AG04449 (cell line): ENCODE measurements around the gene FRMD4A.

Experiments used
- CTCF ChIA-PET: fragments of 350-600 bp; formaldehyde crosslinking; extraction: SDS; loops from one replicate; lab custom pipeline; 2021; ENCODE audit warnings: antibody characterized with exemption; lab: Yijun Ruan, JAX
- POLR2A ChIA-PET: fragments of 400-600, 350-600 bp; formaldehyde crosslinking; extraction: SDS; loops from one replicate; lab custom pipeline; 2020; ENCODE audit warnings: antibody characterized with exemption, inconsistent platforms; lab: Yijun Ruan, JAX
- DNase-seq: peaks from one replicate; pipeline ENCODE4 v3.0.0-alpha.2; 2010; ENCODE audit warnings: low read depth, low spot score
- H3K4me3 ChIP-seq: 2 replicates; pipeline ENCODE4 v1.5.1; 2011; ENCODE audit warnings: low read depth, mild to moderate bottlenecking, control low read depth, low read length
- CTCF ChIP-seq: IDR thresholded peaks from one replicate; pipeline ENCODE4 v1.5.1; 2011; ENCODE audit warnings: mild to moderate bottlenecking, moderate library complexity, low read length, control low read depth, inconsistent platforms; ENCODE audit not compliant: insufficient read depth; ENCODE audit errors: missing control alignments

Gene FRMD4A

GRCh38 chr10:14024329-14025202, 306.2 kb downstream of the FRMD4A start:
- ChIA-PET CTCF (interaction anchor here (0.7 to 1.1 kb wide), 2 partner anchors 8 to 10 kb away, joined by 3 read pairs; no protein-coding TSS in a partner anchor), POLR2A (no interaction called here)
- H3K4me3 ChIP-seq = no peak overlapping the region
- no peak for DNase-seq
- no peak for TF ChIP-seq CTCF

GRCh38 chr10:14023673-14024328, 306.9 kb downstream of the FRMD4A start:
- POLR2A ChIA-PET = no interaction called here
- TF ChIP-seq CTCF = no peak
- no peak for DNase-seq
- no peak overlapping the region for H3K4me3 ChIP-seq
- CTCF ChIA-PET = interaction anchor here (0.7 to 1.1 kb wide), 3 partner anchors 9 to 11 kb away, joined by 3 to 4 read pairs (median 3); no protein-coding TSS in a partner anchor

GRCh38 chr10:14022954-14023672, 307.6 kb downstream of the FRMD4A start:
- no peak for TF ChIP-seq CTCF
- CTCF ChIA-PET = interaction anchor here (1.0 kb wide), 1 partner anchor 11 kb away, joined by 4 read pairs; no protein-coding TSS in a partner anchor
- POLR2A ChIA-PET = no interaction called here
- no peak for DNase-seq
- no peak overlapping the region for H3K4me3 ChIP-seq

- H3K4me3 ChIP-seq = no peak overlapping the region
- POLR2A ChIA-PET = no interaction called here
- CTCF ChIA-PET = no interaction called here
- no peak for TF ChIP-seq CTCF
- DNase-seq = no peak
These were observed 308.7 kb downstream of the FRMD4A start for GRCh38 chr10:14022052-14022451.

- ChIA-PET CTCF (interaction anchor here (0.8 to 1.3 kb wide), 2 partner anchors 12 to 233 kb away, joined by 3 read pairs; no protein-coding TSS in a partner anchor), POLR2A (no interaction called here)
- DNase-seq = no peak
- no peak overlapping the region for H3K4me3 ChIP-seq
- no peak for TF ChIP-seq CTCF
These were observed 310.6 kb downstream of the FRMD4A start for GRCh38 chr10:14020037-14020664.
